H1 (cell line): ENCODE data around the gene CDCA3. TPM values are rescaled to one million over a fixed set of nuclear protein-coding genes. Genes with fewer than 3 reads are reported as not detected.

ENCODE experiments used
- BCL11A ChIP-seq, 2 experiments: IDR thresholded peaks; one replicate each; pipeline ENCODE4 v1.6.1; 2011; ENCODE audit warnings: low read depth in 2 of 2, low read length in 2 of 2, mild to moderate bottlenecking in 2 of 2
- CHD7 ChIP-seq: fragments of 300-600 bp; sonication (generic); IDR thresholded peaks from 2 replicates; pipeline ENCODE4 v1.7.1; 2012; ENCODE audit warnings: low read length, moderate library complexity, mild to moderate bottlenecking, inconsistent platforms; ENCODE audit not compliant: insufficient replicate concordance
- CTBP2 ChIP-seq: IDR thresholded peaks from 2 replicates; pipeline ENCODE4 v1.7.0; 2011; ENCODE audit warnings: borderline replicate concordance, mild to moderate bottlenecking, moderate library complexity, mixed read lengths, low read length; ENCODE audit not compliant: insufficient read depth, insufficient read length
- CTCF ChIP-seq, 3 experiments: IDR thresholded peaks; 1 replicate in 2 of 3; 2 replicates in 1 of 3; pipeline versions ENCODE4 v1.5.1 to v1.6.1; 2011; ENCODE audit warnings: low read length in 3 of 3, mild to moderate bottlenecking in 3 of 3, inconsistent platforms in 2 of 3, low read depth in 1 of 3, moderate library complexity in 1 of 3; ENCODE audit not compliant: insufficient read depth in 1 of 3; ENCODE audit errors: control extremely low read depth in 1 of 3
- EGR1 ChIP-seq: IDR thresholded peaks from 2 replicates; pipeline ENCODE4 v1.6.1; 2011; ENCODE audit warnings: low read depth, low read length, borderline replicate concordance
- RBBP5 ChIP-seq: IDR thresholded peaks from 2 replicates; pipeline ENCODE4 v1.7.1; 2012; ENCODE audit warnings: low read depth, mild to moderate bottlenecking, inconsistent platforms, low read length, moderate library complexity, borderline replicate concordance
- SIX5 ChIP-seq: IDR thresholded peaks from 2 replicates; pipeline ENCODE4 v1.6.1; 2011; ENCODE audit warnings: mild to moderate bottlenecking, low read depth, low read length
- SP2 ChIP-seq: IDR thresholded peaks from 2 replicates; pipeline ENCODE4 v1.6.1; 2012; ENCODE audit warnings: mild to moderate bottlenecking, low read length, inconsistent platforms
- SRF ChIP-seq: IDR thresholded peaks from 2 replicates; pipeline ENCODE4 v1.6.1; 2011; ENCODE audit warnings: mild to moderate bottlenecking, low read depth, low read length, moderate library complexity
- TAF1 ChIP-seq: IDR thresholded peaks from 2 replicates; pipeline ENCODE4 v1.6.1; 2011; ENCODE audit warnings: mild to moderate bottlenecking, low read depth, low read length
- polyA plus RNA-seq, 7 experiments: library from polyadenylated mRNA; depleted of rRNA in 3 of 7; stranded (reverse) in 5 of 7; unstranded in 2 of 7; fragments of >200 nt in 5 of 7; fragments of 200-250 nt in 2 of 7; gene quantifications; 1 replicate in 5 of 7; 2 replicates in 1 of 7; 4 replicates in 1 of 7; pipeline versions ENCODE4 v1.2.1 to v1.2.3, GENCODE V29; 2011 to 2013; ENCODE audit warnings: missing spikeins in 2 of 7, mixed read lengths in 2 of 7
- total RNA-seq: library from RNA; stranded (reverse); fragmentation: NEBNext Ultra II Directional; extraction: Animal tissue kit (Norgen Biotek cat#: 25700); gene quantifications from 2 replicates; pipeline ENCODE4 v1.2.1, GENCODE V29; 2021

Gene CDCA3
- total and polyA plus RNA-seq, 2 of the 8 experiments (the other 6 are each of a cell fraction or from before 2014, with no cell fraction given): 47.7 to 71.2 TPM

- no peak for TF ChIP-seq CHD7
- no peak for TF ChIP-seq BCL11A (IDR thresholded peaks at IDR 0.05; ENCODE audit: low read depth in 2 of 2, low read length in 2 of 2)
- no peak for TF ChIP-seq SRF
- TF ChIP-seq RBBP5: no peak
- no peak for TF ChIP-seq CTBP2
- no peak for TF ChIP-seq EGR1
- no peak for TF ChIP-seq TAF1
- no peak for TF ChIP-seq SP2
- TF ChIP-seq SIX5: no peak
- no peak for TF ChIP-seq CTCF (IDR thresholded peaks at IDR 0.05; ENCODE audit: control extremely low read depth in 1 of 3, insufficient read depth in 1 of 3, low read depth in 1 of 3, low read length in 3 of 3)
These were observed 10.8 kb downstream of the CDCA3 start (continued) for GRCh38 chr12:6840330-6840729.
